Activated T-cell treated with anti-CD3 and anti-CD28 coated beads, Interleukin-2, amount 50 U/mL, for 72 hours (primary cell): Measurements from ENCODE around the gene CEACAM21. TPM values are rescaled to one million over a fixed set of nuclear protein-coding genes. Genes with fewer than 3 reads are reported as not detected.
A peak's percentile ranks its signal among the peaks of the same experiment; 100 is the strongest.

Source experiments
- ATAC-seq, 2 donors: fragments of 150-1000 bp; cut with Tn5 transposase; replicated peaks in 1 of 2; 2 replicates each; pipeline ENCODE4 v1.10.0; 2021; ENCODE audit warnings: moderate library complexity in 2 of 2, mild to moderate bottlenecking in 1 of 2
- DNase-seq, 2 donors: peaks; one replicate each; pipeline ENCODE4 v3.0.0; 2021 to 2022; ENCODE audit warnings: mixed read lengths in 1 of 2
- H3K27ac Mint-ChIP-seq: one replicate; pipeline ENCODE4 v1.8.0; 2022; ENCODE audit warnings: mild to moderate bottlenecking, moderate library complexity, mixed read lengths
- H3K27me3 Mint-ChIP-seq: one replicate; pipeline ENCODE4 v1.8.0; 2022; ENCODE audit warnings: low read depth, mixed read lengths
- H3K36me3 Mint-ChIP-seq, 2 donors: one replicate each; pipeline ENCODE4 v1.8.0; 2022; ENCODE audit warnings: mixed read lengths in 2 of 2, mild to moderate bottlenecking in 1 of 2; ENCODE audit not compliant: insufficient read depth in 2 of 2
- H3K4me1 Mint-ChIP-seq: one replicate; pipeline ENCODE4 v1.8.0; 2022; ENCODE audit warnings: low read depth, mixed read lengths
- H3K4me3 Mint-ChIP-seq, 2 donors: one replicate each; pipeline ENCODE4 v1.8.0; 2022; ENCODE audit warnings: mild to moderate bottlenecking in 2 of 2, mixed read lengths in 2 of 2, moderate library complexity in 2 of 2
- H3K9me3 Mint-ChIP-seq, 2 donors: one replicate each; pipeline ENCODE4 v1.8.0; 2022; ENCODE audit warnings: mixed read lengths in 2 of 2
- total RNA-seq, 2 donors: library from RNA; stranded (reverse); gene quantifications; one replicate each; pipeline ENCODE4 v1.2.3, GENCODE V29; 2022

Gene CEACAM21
- total RNA-seq, 2 donors from 2014 or later: 38.4 to 41.7 TPM

DNA sequence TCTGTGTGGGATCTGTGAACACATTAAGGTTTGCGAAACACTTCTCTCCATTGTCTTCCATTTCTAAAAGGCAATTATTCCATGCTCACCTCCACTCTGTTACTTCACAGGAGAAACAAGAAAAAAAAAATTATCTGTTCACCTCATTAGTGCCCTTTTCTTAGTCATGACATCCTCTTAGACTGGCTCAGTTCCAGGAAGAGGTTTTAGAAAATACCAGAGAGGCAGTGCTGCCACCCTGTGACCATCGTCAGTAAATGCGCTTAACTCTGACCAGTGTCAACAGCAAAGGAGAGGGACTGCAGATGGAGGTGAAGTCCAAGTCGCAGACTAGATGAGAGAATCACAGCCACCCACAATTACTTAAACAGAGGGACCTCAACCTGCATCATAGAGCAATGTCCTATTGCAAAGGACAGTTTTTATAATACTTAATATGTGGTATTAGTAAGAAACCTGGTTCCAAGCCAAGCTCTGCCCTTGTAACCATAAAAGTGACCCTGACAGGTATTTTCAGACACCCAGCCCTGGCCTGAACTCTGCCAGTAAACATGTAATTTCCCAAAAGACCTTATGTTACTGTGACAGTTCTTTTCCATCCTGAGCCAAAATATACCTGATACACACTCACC, 19.4 kb downstream of the CEACAM21 start:
- peak; percentile 71 to 72 for DNase-seq
- peaks cover 6% of the 10 kb centered on the region for H3K27me3 Mint-ChIP-seq
- peaks cover 11% of the 10 kb centered on the region for H3K4me1 Mint-ChIP-seq
- no peaks in the 10 kb centered on the region for H3K36me3 Mint-ChIP-seq
- H3K4me3 Mint-ChIP-seq: no peak overlapping the region
- H3K9me3 Mint-ChIP-seq: no peaks in the 10 kb centered on the region
- no peak overlapping the region for H3K27ac Mint-ChIP-seq
- ATAC-seq: peak; percentile 91 to 94

DNA sequence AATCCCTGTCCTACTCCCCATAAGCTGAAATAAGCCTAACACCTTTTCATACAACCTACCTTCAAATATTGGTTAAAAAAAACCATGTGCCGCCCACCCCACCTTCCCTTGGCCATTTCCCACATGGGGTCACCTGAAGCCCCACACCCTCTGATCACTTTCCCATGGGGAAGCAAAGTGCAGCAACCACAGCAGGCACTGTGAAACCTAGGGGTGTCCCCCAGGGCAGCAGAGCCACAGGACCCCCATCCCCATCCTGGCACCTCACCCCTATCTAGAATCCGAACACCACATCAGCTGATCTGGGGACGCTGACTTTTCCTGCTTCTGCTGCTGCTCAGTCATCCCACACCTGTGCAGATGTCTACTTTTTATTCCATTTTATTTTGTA, 19.9 kb downstream of the CEACAM21 start:
- no peak for DNase-seq
- no peak for ATAC-seq
- Mint-ChIP-seq H3K36me3 (no peaks in the 10 kb centered on the region), H3K27me3 (peaks cover 6% of the 10 kb centered on the region), H3K4me3 (no peak overlapping the region), H3K27ac (no peak overlapping the region), H3K4me1 (peaks cover 11% of the 10 kb centered on the region), H3K9me3 (no peaks in the 10 kb centered on the region)

DNA sequence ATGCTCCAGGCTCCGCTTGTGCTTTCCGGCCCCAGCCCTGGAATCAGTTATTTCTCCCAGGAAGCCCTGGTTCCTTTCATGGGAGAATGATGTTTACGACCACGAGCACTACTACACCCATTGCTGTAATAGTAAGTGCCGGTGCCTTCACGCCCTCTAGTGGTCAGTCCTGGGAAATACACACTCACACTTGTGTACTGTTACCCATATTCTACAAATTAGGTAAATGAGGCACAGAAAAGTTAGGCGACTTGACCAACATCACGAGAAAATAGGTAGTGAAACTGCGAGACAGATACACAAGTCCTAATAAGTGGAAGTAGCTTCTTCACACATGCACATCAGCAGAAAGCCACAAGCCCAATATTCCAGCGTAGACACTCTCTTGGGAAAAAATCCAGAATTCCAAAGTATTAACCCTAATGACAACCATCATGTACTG, 21.7 kb downstream of the CEACAM21 start:
- ATAC-seq: peak; percentile 74 to 79
- no peaks in the 10 kb centered on the region for H3K9me3 Mint-ChIP-seq
- H3K27ac Mint-ChIP-seq: no peak overlapping the region
- peaks cover 11% of the 10 kb centered on the region for H3K4me1 Mint-ChIP-seq
- peak overlapping the region; percentile 23 to 47 for H3K4me3 Mint-ChIP-seq
- H3K36me3 Mint-ChIP-seq: no peaks in the 10 kb centered on the region
- H3K27me3 Mint-ChIP-seq: peaks cover 6% of the 10 kb centered on the region
- peak; percentile 72 to 74 for DNase-seq

DNA sequence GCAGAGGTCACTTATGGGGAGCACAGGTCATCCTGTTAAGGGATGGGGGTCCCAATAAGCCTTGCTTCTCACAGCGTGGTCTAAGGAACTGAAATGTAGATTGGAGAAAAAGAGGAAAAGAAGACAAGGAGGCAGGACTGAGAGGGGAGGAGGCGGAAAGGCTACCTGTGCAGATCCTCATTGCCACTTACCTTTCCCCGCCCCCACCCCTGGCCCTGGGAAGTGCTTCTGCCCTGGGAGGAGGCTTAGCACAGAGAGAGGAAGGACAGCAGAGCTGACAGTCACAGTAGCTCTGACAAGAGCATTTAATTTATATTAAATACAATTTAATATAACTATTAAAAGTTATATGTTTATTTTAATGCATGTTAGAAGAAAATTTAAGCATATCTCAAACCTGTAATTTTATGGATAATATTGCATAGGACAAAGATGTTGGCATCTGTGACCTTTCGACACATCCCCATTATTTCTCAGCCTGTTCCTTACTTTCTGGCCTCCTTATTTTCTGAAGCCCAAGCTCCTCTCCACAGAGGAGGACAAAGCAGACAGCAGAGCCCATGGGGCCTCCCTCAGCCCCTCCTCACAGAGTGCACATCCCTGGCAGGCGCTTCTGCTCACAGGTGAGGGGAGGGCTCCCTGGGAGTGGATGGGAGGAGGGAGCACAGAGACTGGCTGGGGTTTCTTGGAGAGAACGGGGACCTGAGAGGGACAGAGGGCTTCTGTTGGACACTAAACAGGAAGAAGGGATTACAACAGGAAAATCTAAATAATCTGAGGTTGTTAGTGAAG, 23.4 kb downstream of the CEACAM21 start:
- Mint-ChIP-seq H3K4me1 (peaks cover 11% of the 10 kb centered on the region), H3K27ac (no peak overlapping the region), H3K27me3 (peaks cover 6% of the 10 kb centered on the region), H3K4me3 (no peak overlapping the region), H3K9me3 (no peaks in the 10 kb centered on the region), H3K36me3 (no peaks in the 10 kb centered on the region)
- no peak for DNase-seq
- no peak for ATAC-seq

DNA sequence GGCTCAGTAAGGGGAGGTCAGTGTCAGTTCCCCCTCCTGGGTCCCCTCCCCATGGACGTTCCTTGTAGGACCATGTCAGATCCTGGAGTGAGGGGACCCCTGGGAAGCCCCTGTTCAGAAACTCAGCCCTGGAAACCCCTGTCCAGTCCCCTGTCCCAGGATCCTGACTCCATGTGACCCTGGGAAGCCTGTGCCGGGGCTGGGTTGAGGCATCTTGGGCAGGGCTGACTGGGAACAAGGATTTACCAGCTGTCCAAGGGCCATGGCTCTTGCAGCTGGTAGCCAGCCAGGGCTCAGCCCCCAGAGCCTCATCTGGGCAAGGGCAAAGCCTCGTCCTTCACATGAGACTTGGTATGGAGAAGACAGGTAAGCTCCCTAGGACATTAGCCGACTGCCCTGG, 25.8 kb downstream of the CEACAM21 start:
- Mint-ChIP-seq H3K4me1 (peaks cover 5% of the 10 kb centered on the region), H3K27ac (no peak overlapping the region), H3K36me3 (no peaks in the 10 kb centered on the region), H3K27me3 (peaks cover 2% of the 10 kb centered on the region), H3K4me3 (no peak overlapping the region), H3K9me3 (no peaks in the 10 kb centered on the region)
- no peak for DNase-seq
- no peak for ATAC-seq

DNA sequence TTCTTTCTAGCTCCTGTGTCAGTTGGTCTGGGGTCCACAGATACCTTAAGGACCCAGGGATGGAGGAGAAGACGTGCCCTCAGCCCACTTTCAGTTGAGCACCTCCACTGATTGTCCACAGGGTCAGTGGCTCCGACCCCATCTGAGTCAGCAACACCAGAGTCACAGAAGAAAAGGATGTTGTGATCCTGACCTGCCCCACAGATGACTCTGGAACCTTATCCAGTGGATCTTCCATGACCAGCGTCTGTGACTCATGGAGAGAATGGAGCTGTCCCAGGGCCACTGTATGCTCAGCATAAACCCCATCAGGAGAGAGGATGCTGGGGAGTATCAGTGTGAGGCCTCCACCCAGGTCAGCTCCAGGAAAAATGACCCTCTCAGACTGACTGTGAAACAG, 28.9 kb downstream of the CEACAM21 start:
- DNase-seq: no peak
- H3K4me1 Mint-ChIP-seq: no peaks in the 10 kb centered on the region
- no peaks in the 10 kb centered on the region for H3K9me3 Mint-ChIP-seq
- no peak overlapping the region for H3K4me3 Mint-ChIP-seq
- no peak overlapping the region for H3K27ac Mint-ChIP-seq
- H3K27me3 Mint-ChIP-seq: peaks cover 10% of the 10 kb centered on the region
- H3K36me3 Mint-ChIP-seq: no peaks in the 10 kb centered on the region
- no peak for ATAC-seq

DNA sequence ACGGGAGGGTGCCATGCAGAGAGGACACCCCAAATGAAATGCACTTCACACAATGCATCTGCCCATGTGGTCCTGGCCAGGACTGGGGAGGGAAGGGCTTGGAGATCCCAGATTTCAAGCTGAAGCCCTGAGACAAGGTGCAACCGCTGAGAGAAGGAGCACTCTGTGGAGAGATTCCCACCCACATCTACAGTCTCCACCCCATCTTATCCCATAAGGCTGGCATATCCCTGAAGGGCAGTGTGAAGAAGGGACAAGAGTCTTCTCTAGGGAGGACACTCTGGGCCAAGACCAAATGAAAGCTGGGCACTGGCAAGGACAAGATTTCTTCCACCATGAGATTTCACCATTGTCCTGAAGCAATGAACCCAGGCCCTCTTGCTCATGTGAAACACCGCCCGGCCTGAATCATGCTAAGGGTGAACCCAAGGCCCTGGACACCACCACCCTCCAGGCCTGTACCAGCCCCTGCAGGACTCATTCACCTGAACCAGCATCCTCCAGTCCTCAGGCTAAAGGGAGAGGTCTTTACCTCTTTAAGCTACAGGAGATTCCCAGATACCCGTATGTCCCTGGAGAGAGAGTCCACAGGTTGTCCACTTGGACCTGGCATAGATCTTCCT, 30.4 kb downstream of the CEACAM21 start:
- Mint-ChIP-seq H3K27me3 (peaks cover 19% of the 10 kb centered on the region), H3K4me3 (no peak overlapping the region), H3K9me3 (no peaks in the 10 kb centered on the region), H3K27ac (no peak overlapping the region), H3K36me3 (no peaks in the 10 kb centered on the region), H3K4me1 (no peaks in the 10 kb centered on the region)
- DNase-seq: no peak
- ATAC-seq: no peak

DNA sequence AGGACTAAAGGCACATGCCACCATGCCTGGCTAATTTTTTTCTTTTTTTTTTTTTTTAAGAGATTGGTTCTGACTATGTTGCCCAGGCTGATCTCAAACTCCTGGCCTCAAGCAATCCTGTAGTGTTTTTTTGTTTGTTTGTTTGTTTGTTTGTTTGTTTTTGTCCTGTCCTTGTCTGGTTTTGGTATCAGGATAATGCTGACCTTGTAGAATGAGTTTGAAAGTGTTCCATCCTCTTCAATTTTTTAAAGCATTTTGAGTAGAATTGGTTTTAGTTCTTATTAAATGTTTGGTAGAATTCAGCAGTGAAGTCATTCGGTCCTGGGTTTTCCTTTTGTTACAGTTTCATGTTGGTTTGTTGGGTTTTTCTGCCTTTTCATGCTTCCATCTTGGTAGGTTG, 31.7 kb downstream of the CEACAM21 start:
- Mint-ChIP-seq H3K27me3 (peaks cover 24% of the 10 kb centered on the region), H3K9me3 (no peaks in the 10 kb centered on the region), H3K27ac (no peak overlapping the region), H3K4me1 (no peaks in the 10 kb centered on the region), H3K36me3 (no peaks in the 10 kb centered on the region), H3K4me3 (no peak overlapping the region)
- DNase-seq (no peak), ATAC-seq (no peak)

DNA sequence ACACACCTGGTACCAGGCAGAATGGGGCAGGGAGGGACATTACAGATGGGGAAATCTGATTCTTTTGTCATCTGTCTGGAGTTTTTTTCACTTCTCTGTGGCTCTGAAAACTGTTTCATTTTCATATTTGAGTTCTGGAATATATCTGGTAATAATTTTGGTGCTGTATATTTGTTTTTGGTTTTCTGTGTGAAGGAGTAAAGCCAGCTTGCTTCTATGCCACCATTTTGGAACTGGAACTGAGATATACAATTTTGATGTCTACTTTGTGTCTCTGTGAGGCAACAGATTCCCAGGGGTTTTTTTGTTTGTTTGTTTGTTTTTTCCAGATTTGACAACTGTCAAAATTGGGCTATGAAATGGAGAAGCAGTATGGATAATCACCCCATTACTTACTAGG, 34.8 kb downstream of the CEACAM21 start:
- no peak overlapping the region for H3K4me3 Mint-ChIP-seq
- H3K36me3 Mint-ChIP-seq: no peaks in the 10 kb centered on the region
- H3K27ac Mint-ChIP-seq: no peak overlapping the region
- DNase-seq (no peak), ATAC-seq (no peak)
- H3K27me3 Mint-ChIP-seq: peaks cover 24% of the 10 kb centered on the region
- H3K4me1 Mint-ChIP-seq: no peaks in the 10 kb centered on the region
- no peaks in the 10 kb centered on the region for H3K9me3 Mint-ChIP-seq

DNA sequence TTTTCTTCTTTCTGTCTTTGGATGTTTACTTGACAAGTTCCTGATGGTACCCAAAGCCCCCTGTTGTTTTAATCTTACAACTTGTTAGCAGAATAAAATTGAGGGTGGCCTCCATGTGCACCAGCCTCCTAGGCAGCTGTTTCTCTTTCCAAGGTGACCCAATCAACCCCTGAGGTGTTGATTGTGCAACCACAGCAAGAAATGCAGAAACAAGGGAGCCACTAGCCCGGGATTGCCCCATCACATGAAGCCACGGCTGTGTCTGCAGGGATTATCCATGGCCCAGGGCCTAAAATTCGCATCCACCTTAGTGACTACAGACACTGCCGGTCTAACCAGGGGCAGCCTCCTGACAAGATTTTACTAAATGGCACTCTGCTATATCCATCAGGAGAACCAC, 36.5 kb downstream of the CEACAM21 start:
- DNase-seq (no peak), ATAC-seq (no peak)
- Mint-ChIP-seq H3K27me3 (peaks cover 24% of the 10 kb centered on the region), H3K36me3 (no peaks in the 10 kb centered on the region), H3K9me3 (no peaks in the 10 kb centered on the region), H3K4me1 (no peaks in the 10 kb centered on the region), H3K27ac (no peak overlapping the region), H3K4me3 (no peak overlapping the region)

DNA sequence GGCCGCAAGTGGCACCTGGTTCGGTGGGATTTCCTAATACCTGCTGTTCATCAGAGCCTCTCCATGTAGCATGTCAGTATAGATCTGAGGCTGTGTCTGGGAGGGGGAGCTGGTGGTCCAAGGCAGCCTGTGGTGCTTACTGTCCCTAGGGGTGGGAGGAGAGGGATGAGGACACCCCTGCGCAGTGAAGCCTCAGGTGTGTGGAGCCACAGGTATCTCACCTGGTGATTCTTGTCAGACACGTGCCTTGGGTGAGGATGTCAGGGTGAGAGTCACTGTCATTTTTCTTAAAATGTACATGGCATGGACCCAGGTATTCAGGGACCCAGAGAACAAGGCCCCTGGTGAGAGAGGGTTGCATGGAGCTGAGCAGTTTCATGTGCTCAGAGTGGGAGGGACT, 39.2 kb downstream of the CEACAM21 start:
- ATAC-seq: no peak

DNA sequence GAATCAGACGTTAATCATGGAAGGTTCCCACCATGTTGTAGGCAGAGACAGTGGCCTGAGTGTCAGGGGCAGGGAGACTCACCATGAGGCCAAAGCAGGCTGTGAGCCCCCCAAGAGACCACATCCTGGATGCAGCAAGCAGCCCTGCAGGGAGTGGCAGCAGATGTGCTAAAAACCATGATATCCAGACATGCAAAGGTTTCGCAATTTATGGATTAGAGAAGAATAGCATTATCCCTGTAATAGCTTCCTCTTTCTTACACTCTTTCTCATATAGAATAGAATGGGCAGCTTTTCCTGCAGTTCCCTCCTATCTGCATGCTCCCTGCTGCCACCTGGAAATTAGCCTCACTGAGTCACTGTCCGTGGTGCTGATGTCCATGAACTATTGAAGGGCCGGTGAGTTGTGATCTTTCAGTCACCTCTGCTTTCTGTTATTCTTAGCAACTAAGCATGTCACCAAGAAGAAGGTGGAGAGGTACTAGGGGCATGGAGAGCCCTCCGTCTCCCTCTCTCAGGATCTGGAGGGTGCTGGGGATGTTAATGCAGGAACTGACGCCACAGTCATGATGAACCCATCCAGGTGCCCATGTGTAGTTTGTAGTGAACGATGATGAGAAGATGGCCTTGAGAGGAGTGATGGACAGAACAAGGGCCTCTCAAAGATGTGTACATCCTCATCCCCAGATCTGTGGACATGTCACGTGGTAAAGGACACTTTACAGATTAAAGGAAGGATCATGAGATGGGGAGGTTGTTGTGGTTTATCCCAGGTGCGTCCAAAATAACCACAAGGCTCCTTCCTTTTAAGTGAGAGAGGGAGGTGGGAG, 41.0 kb downstream of the CEACAM21 start:
- Mint-ChIP-seq H3K9me3 (no peaks in the 10 kb centered on the region), H3K27ac (no peak overlapping the region), H3K4me3 (no peak overlapping the region), H3K36me3 (no peaks in the 10 kb centered on the region), H3K27me3 (peaks cover 11% of the 10 kb centered on the region), H3K4me1 (no peaks in the 10 kb centered on the region)
- no peak for DNase-seq
- no peak for ATAC-seq

More for the DNA sequence above, 39.2 kb downstream of the CEACAM21 start:
- Mint-ChIP-seq H3K4me1 (no peaks in the 10 kb centered on the region), H3K9me3 (no peaks in the 10 kb centered on the region), H3K4me3 (no peak overlapping the region), H3K36me3 (no peaks in the 10 kb centered on the region), H3K27ac (no peak overlapping the region), H3K27me3 (peaks cover 16% of the 10 kb centered on the region)
- DNase-seq: no peak
